ENCODE measurements around the gene CXorf49. TPM values are rescaled to one million over a fixed set of nuclear protein-coding genes. Genes with fewer than 3 reads are reported as not detected.

CXorf49 gene
- total RNA-seq, 1 experiment from 2014 or later = not detected

DNA sequence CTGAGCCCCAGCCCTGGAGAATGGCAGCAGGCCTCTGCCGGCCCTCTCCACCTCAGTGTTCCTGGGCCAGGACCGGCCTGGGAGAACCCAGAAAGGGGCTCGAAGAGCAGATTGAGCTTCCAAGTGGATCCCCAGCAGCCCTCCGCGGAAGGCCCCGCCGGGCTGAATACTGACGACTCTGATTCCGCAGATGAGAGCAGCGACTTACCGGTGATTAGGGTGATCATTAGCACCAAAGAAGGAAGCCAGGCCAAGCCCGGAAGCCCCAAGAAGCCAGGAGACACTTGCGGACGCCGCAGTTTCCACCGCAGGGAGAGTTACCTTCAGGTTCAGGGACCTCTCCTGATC is 49.9 kb downstream of the CXorf49 start:
- Histone ChIP-seq H3K4me1 (ENCODE audit: low read length) (no peaks in the 10 kb centered on the region), H2AFZ (ENCODE audit: low read length) (no peak overlapping the region), H3K36me3 (ENCODE audit: insufficient read depth, low read length) (no peaks in the 10 kb centered on the region), H3K9me3 (ENCODE audit: low read length) (no peaks in the 10 kb centered on the region), H3K9me2 (replicated peaks; ENCODE audit: insufficient read depth, low read length) (no peaks in the 10 kb centered on the region), H3K9ac (ENCODE audit: low read length) (no peak overlapping the region), H4K20me1 (ENCODE audit: insufficient read depth, low read depth, low read length) (no peaks in the 10 kb centered on the region), H3K79me2 (ENCODE audit: low read length) (no peaks in the 10 kb centered on the region), H3K27me3 (ENCODE audit: low read length) (no peaks in the 10 kb centered on the region), H3K27ac (ENCODE audit: low read length) (no peak overlapping the region), H3K4me2 (ENCODE audit: low read depth, low read length, poor library complexity, severe bottlenecking) (no peak overlapping the region), H3K4me3 (ENCODE audit: low read length) (no peak overlapping the region)
- DNase-seq = no peak

GRCh38 chrX:71667328-71668247 is 50.5 kb downstream of the CXorf49 start, which contains the start of gene LOC101059915:
Gene LOC101059915, plus strand, starts transcription at chrX:71667546.
- Histone ChIP-seq H3K9me3 (ENCODE audit: low read length) (no peaks in the 10 kb centered on the region), H3K27ac (ENCODE audit: low read length) (no peak within 1 kb of the TSS), H4K20me1 (ENCODE audit: insufficient read depth, low read depth, low read length) (no peaks in the 10 kb centered on the region), H3K79me2 (ENCODE audit: low read length) (no peaks in the 10 kb centered on the region), H3K9me2 (replicated peaks; ENCODE audit: insufficient read depth, low read length) (no peaks in the 10 kb centered on the region), H3K4me2 (ENCODE audit: low read depth, low read length, poor library complexity, severe bottlenecking) (no peak within 1 kb of the TSS), H3K4me3 (ENCODE audit: low read length) (no peak within 1 kb of the TSS), H3K27me3 (ENCODE audit: low read length) (no peaks in the 10 kb centered on the region), H2AFZ (ENCODE audit: low read length) (no peak within 1 kb of the TSS), H3K9ac (ENCODE audit: low read length) (no peak within 1 kb of the TSS), H3K4me1 (ENCODE audit: low read length) (no peaks in the 10 kb centered on the region), H3K36me3 (ENCODE audit: insufficient read depth, low read length) (no peaks in the 10 kb centered on the region)
- no peak for DNase-seq

DNA sequence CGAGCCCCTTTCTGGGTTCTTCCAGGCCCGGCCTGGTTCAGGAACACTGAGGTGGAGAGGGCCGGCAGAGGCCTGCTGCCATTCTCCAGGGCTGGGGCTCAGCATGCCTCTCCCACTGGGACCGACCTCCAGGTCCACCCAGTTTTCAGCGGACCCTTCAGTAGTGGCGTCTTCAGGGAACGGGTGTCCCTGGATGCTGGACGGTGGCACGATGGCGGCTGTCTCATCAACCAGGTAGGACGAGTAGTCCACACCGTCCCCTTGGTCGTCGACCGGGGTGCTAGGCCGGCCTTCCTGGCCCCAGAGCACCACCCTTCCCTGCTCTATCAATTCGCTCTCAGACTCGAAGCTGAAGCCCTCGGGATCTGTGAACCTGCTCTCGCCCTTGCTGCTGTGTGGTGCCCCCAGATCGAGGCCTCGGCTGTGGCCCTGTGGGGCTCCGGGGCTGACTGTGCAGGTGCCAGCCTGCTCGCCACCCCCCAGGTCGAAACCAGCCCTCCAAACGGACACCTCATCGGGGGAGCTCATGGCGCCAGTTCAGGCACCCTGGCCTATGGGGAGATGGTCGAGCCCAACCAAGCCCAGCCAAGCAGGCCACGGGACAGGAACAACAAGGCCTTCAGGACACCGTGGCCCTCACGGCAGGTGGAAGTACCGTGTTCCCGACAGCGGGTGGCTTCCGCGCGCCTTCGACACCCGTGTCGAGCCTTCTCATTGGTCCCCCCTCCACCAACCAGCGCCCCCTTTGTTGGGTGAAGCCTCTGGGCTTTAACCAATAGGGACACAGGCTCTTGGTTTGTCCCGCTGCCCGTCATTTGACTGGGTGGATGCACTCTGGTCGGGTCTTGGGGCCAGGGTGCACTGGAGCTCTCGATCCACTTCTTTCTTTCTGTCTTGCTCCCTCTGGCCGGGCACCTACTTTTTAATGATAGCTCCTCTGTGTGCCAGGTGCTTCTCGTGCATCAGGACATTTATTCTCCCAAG is 51.6 kb downstream of the CXorf49 start:
- Histone ChIP-seq H2AFZ (ENCODE audit: low read length) (no peak overlapping the region), H3K9me3 (ENCODE audit: low read length) (no peaks in the 10 kb centered on the region), H3K4me3 (ENCODE audit: low read length) (no peak overlapping the region), H3K4me1 (ENCODE audit: low read length) (no peaks in the 10 kb centered on the region), H3K27ac (ENCODE audit: low read length) (no peak overlapping the region), H4K20me1 (ENCODE audit: insufficient read depth, low read depth, low read length) (no peaks in the 10 kb centered on the region), H3K9ac (ENCODE audit: low read length) (no peak overlapping the region), H3K79me2 (ENCODE audit: low read length) (no peaks in the 10 kb centered on the region), H3K36me3 (ENCODE audit: insufficient read depth, low read length) (no peaks in the 10 kb centered on the region), H3K4me2 (ENCODE audit: low read depth, low read length, poor library complexity, severe bottlenecking) (no peak overlapping the region), H3K9me2 (replicated peaks; ENCODE audit: insufficient read depth, low read length) (no peaks in the 10 kb centered on the region), H3K27me3 (ENCODE audit: low read length) (no peaks in the 10 kb centered on the region)
- no peak for DNase-seq

GRCh38 chrX:71665747-71666146 is 52.3 kb downstream of the CXorf49 start:
- Histone ChIP-seq H3K27ac (ENCODE audit: low read length) (no peak overlapping the region), H3K9ac (ENCODE audit: low read length) (no peak overlapping the region), H4K20me1 (ENCODE audit: insufficient read depth, low read depth, low read length) (no peaks in the 10 kb centered on the region), H3K79me2 (ENCODE audit: low read length) (no peaks in the 10 kb centered on the region), H3K4me2 (ENCODE audit: low read depth, low read length, poor library complexity, severe bottlenecking) (no peak overlapping the region), H3K9me3 (ENCODE audit: low read length) (no peaks in the 10 kb centered on the region), H2AFZ (ENCODE audit: low read length) (no peak overlapping the region), H3K36me3 (ENCODE audit: insufficient read depth, low read length) (no peaks in the 10 kb centered on the region), H3K9me2 (replicated peaks; ENCODE audit: insufficient read depth, low read length) (no peaks in the 10 kb centered on the region), H3K4me3 (ENCODE audit: low read length) (no peak overlapping the region), H3K4me1 (ENCODE audit: low read length) (no peaks in the 10 kb centered on the region), H3K27me3 (ENCODE audit: low read length) (no peaks in the 10 kb centered on the region)
- DNase-seq = no peak

- H3K36me3 ChIP-seq (ENCODE audit: insufficient read depth, low read length) = no peaks in the 10 kb centered on the region
- H3K27ac ChIP-seq (ENCODE audit: low read length) = no peak overlapping the region
- no peak overlapping the region for H2AFZ ChIP-seq (ENCODE audit: low read length)
- no peak overlapping the region for H3K4me3 ChIP-seq (ENCODE audit: low read length)
- H3K79me2 ChIP-seq (ENCODE audit: low read length) = no peaks in the 10 kb centered on the region
- no peaks in the 10 kb centered on the region for H3K9me3 ChIP-seq (ENCODE audit: low read length)
- no peak overlapping the region for H3K4me2 ChIP-seq (ENCODE audit: low read depth, low read length, poor library complexity, severe bottlenecking)
- H3K9ac ChIP-seq (ENCODE audit: low read length) = no peak overlapping the region
- H4K20me1 ChIP-seq (ENCODE audit: insufficient read depth, low read depth, low read length) = no peaks in the 10 kb centered on the region
- no peak for DNase-seq
- no peaks in the 10 kb centered on the region for H3K9me2 ChIP-seq (replicated peaks; ENCODE audit: insufficient read depth, low read length)
- no peaks in the 10 kb centered on the region for H3K27me3 ChIP-seq (ENCODE audit: low read length)
- H3K4me1 ChIP-seq (ENCODE audit: low read length) = no peaks in the 10 kb centered on the region
These were observed 53.1 kb downstream of the CXorf49 start for GRCh38 chrX:71664889-71665491.

Small RNA genes lying within 50 kb of the gene (small RNA-seq; reads per million reads assigned to genes)
- gene BX276092.4 = not detected
- gene BX276092.6 = not detected
- not detected for gene BX276092.8

Other genes with a start within 250 kb of the CXorf49 start
- gene OGT, start 185.2 kb downstream of the CXorf49 start, total RNA-seq (2014; rRNA removed; shearing (Covaris generic); ENCODE audit: low replicate concordance) = 314 and 469 TPM in 2 replicates
- 5.4 and 6.2 TPM in 2 replicates for gene GCNA, start 139.8 kb downstream of the CXorf49 start, total RNA-seq (2014; rRNA removed; shearing (Covaris generic); ENCODE audit: low replicate concordance)
- not detected in 2 replicates for gene CXCR3, start 99.8 kb downstream of the CXorf49 start, total RNA-seq (2014; rRNA removed; shearing (Covaris generic); ENCODE audit: low replicate concordance)
- gene CXorf49B, start 45.1 kb upstream of the CXorf49 start, total RNA-seq (2014; rRNA removed; shearing (Covaris generic); ENCODE audit: low replicate concordance) = not detected in 2 replicates
- gene NHSL2, start 192.6 kb upstream of the CXorf49 start, total RNA-seq (2014; rRNA removed; shearing (Covaris generic); ENCODE audit: low replicate concordance) = not detected in 2 replicates

All from Karpas-422 (cell line).